NCI-H82 (cell line): Measurements from ENCODE around the gene SIN3A.

Experiments
- DNase-seq: peaks from one replicate; lab custom pipeline; 2025; lab: John Stamatoyannopoulos, UW

The SIN3A gene

DNA sequence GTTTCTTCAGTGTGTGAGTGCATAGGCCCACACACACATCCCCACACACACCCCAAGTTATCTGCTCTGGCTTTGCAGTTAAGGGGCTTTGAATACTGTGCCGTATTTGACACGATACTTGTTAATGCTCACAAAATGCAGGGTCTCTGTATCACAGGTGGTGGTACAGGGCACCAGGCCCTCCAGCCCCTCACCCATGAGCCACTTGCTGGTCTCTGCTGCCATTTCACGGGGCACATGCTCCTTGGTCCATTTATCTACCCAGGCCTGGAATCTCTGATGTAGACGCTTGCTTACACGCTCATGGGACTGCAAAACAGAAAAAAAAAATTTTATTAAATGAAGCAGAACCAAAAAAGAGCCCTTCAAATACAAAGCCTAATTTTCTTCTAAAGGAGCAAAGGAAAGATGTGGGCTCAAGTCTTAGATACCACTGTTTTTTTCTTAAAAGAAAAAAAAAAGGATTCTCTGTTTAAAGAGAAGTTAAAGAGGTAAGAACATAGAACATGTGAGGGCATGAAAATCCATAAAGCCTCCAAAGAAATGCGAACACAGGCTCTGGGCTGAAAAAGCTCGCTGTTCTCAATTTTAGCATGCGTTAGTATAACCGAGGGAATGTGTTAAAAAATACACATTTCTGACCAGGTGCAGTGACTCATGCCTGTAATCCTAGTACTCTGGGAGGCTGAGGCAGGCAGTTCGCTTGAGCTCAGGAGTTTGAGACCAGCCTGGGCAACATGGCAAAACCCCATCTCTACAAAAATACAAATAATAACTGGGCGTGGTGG lies 79.4 kb downstream of the SIN3A start:
- DNase-seq = no peak

DNA sequence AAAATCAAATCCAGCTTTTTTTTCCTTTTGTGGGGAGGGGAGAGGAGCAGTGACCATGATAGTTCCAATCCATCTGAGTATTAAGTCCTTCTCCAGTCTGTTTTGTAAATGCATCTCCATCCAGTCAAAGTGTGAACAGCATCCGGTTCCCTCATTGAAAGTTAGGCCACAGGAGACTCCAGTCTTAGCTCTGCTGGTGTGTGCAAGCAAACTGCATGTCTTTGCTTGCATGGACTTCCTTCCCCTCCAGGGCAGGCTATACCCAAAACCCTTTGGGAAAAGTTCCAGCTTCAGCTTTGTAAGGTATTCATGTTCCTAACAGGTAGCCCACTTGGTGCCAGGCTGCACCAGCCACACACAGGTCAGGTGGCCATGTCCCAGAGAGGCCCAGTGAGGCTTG lies 80.0 kb downstream of the SIN3A start:
- no peak for DNase-seq

DNA sequence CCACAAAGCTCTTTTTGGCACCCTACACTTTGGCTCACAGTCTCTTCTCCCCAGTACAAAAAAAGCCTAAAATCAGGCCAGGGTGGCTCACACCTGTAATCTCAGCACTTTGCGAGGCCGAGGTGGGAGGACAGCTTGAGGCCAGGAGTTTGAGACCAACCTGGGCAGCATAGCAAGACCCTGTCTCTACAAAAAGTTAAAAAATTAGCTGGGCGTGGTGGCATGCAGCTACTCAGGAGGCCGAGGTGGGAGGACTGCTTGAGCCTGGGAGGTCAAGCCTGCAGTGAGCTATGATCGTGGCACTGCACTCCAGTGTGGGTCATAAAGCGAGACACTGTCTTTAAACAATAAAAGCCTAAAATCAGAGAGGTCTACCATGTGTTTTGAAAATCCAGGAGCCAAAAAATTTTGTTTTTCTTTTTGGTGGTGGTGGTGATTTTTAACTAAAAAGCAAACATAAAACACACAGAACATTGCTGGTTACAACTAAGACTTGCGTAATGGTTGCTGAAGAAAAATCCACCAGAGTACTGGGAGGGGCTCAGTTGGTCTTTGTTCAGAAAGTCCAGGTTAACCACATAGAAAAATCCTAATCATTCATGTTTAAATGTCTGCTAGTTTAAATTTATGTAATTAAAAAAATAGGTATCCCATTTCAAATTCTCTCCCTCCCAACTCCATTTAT lies 81.5 kb downstream of the SIN3A start:
- DNase-seq = no peak

DNA sequence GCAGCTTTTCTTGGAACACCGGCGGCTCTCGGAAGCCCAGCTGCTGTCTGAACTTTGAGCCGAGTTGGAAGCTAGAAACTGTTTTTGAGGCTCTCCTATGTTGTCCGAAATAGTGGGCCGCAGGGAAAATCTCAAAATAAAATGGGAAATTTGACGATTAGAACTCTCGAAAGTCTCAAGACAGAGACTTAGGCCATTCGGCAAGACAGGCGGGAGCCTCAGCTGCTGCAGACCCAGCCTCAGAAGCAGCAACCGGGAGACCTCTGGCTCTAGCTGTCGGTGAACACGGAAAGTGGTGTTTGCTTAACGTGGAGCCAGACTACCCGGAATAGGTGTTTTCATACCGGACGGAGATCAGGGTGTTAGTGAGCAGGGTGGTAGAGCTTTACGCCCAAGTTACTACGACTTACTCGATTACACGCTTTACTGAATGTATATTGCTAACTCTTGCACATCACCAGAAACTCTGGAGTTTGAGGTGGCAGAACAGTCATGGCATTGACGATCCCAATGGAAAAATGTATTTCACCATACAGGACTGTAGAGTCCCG lies 82.7 kb downstream of the SIN3A start:
- peak; percentile 55 for DNase-seq

DNA sequence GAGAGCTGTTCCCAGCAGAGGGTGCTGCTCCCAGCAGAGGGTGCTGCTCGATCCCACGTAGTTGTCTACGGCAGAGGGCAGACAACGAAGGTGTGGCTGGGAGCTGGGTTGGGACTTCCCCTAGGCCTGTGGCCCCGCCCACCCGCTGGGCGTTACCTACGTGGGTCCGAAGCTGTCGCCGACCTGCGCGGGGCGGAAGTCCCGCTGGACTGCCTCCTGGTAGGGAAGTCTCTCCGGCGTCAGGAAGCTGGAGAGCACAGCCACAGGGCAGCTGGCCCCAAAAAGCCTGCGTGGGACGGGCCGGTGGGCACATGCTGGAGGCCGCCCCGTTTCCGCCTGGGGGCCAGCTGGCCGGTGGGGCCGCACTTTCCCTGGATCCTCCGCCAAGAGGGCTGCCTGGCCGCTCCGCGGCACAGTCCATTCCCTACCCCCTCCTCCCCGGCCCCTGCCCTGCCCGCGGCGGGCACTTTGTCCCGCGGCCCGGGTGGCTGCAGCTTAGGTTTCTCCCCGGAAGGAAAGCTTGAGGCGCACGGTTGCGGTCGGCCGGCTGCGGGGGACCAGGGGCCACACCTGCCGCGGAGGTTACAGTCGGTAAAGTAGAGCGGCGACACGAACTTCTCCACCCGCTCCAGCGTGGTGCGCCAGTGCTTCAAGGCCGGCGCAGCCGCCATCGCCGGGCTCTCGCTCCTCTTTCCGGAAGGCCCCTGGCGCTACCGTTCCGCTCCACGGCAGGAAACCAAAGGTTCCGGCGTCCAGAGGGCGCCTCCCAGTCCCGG lies 83.4 kb downstream of the SIN3A start, which contains the start of gene MAN2C1:
Gene MAN2C1 (minus strand): TSS at position 695 of the 776 bp plus-strand sequence. CDS start 24 bp downstream, at position 671.
- peak; percentile 99 for DNase-seq

DNA sequence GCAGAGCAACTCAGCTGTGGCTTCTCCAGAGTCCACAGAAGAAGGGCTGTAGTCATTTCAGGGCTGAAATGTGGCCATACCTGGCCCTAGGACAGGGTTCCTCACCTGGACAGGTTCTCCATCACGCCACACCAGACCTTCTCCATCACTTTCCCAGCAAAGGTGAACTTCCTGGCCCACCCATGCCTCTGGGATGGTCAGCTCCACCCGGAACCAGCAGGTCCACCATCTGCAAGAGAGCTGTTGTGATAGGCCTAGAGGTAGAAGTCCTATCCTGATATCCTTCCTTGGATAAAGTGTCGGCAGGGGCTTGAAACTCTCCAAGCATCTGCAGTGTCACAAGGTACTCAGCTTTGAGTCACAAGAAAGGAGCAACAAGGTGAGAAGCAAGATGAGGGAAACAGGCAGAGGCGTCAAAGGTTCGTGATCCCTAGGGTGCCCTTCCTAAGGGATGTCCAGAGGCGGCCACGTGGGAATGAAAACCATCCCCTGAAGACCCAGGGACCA lies 84.0 kb downstream of the SIN3A start:
- no peak for DNase-seq

DNA sequence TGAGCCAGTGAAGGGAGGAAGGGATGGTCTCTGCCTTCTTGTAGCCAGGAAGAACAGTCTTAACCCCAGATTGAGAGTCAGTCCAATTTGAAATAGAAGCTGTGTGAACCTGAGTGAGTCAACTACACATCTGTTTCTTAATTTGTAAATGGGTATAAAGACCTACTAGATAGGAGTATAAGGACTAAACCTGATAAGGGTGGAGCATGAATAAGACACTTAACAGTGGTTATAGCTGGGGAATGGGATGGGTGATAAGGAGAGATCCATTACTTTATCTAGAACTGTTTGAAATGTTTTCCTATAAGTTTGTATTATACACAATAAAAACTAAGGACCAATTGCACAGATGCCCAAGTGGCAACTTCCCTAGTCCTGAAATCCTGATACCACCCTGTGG lies 84.5 kb downstream of the SIN3A start:
- DNase-seq = no peak

DNA sequence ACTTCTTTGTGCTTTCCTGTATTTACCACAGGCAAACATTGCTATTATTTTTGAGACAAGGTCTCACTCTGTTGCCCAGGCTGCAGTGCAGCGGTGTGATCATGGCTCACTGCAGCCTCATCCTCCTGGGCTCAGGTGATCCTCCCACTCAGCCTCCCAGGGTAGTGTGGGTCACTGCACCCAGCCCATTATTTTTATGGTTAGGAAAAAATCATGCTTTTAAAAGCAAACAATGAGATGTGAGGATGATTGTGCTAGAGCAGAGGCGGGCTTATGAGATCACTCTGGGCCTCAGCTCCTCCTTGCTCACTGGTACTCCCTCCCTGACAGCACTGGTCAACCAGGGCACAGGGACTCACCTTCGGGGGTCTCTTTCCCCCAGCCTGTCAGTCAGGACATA lies 85.3 kb downstream of the SIN3A start:
- no peak for DNase-seq

DNA sequence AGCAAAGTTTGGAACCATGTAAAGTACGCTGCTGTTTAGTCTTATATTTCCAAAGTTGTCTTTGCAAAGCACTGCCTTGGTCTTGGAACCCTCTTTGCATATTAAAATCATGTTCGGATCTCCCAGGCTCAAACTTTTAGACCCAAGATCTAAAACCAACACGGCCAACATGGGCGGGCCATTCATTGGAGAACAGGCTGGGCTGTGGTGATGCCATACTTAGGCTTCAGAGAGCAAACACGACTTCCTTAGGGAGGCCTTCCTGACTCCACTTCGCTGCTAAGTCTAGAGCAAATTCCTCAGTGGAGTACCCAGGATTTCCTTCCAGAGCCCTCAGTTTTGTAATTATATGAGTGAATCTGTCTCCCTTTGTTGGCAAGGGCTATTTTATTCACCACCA lies 86.6 kb downstream of the SIN3A start:
- DNase-seq = no peak

DNA sequence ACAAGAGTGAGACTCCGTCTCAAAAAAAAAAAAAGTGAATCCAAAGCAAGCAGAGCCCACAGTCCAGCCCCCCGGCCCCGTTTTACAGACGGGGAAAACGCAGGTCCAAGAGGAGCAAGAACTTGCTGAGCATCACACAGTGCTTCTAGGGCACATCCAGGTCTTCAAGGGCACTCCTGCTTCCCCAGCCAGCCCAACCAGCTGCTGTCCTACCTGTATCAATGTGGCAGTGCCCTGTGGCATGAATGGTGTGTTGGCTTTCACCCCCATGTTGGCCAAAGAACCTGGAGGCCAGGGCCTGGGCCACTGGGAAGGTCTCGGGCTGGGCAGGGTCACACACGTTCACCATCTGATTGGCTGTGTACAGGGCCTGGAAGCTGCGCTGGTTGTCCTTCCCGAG lies 87.7 kb downstream of the SIN3A start:
- DNase-seq = no peak

DNA sequence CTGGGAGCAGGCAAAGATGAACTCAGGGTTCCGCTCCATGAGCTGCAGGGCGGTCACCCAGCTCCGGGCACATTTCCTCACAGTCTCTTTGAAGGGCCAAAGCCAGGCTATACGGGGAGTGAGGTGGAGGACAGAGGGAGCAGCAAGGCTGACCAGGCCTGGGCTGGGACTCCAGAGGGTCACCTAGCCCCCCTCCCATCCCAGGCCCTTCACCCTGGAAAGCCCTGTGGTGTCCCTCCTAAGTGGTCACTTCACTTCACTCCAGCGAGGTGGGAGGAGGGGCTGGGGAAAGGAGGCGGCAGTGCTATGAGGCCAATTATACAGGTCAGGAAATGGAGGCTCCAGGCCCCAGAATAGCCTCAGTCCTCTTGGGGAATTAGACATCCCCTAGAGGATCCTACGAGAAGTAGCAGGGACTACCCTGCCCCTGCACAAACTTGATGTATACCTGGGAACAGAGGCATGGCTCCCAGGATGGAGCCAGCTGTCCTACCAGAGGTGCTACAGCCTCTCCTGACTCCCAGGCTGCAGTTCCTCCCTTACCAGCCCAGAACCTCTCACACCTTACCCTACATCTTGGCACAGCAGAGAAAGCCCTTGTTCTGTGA lies 88.7 kb downstream of the SIN3A start:
- DNase-seq = no peak

DNA sequence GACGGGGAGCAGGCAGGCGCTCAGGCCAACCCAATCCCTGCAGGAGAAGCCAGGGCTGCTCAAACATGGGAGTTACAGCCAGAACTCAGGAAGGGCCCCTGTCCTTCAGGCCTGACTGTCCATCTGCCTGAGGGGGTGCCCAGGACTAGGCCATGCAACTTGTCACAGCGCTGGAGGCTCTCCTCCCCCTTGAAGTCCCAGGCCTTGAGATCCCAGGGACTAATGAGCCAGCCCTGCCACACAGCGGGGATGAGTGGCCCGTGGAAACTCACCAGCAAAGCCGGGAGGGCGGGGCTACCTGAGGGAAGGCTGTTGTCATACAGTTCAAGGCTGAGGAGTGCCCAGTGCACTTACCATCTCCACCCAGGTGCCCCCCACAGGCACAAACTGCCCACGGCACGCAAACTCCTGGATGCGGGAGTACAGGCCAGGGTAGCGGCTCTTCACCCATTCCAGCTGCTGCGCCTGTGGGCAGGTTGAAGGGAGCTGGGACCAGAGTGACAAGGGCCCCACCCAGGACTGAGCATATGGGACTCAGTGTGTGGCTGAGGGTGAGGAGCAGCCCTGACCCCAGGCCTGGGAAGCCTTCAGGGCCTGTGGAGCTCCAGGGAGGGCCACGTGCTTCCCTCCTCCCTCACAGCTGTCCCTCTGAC lies 89.4 kb downstream of the SIN3A start:
- no peak for DNase-seq

DNA sequence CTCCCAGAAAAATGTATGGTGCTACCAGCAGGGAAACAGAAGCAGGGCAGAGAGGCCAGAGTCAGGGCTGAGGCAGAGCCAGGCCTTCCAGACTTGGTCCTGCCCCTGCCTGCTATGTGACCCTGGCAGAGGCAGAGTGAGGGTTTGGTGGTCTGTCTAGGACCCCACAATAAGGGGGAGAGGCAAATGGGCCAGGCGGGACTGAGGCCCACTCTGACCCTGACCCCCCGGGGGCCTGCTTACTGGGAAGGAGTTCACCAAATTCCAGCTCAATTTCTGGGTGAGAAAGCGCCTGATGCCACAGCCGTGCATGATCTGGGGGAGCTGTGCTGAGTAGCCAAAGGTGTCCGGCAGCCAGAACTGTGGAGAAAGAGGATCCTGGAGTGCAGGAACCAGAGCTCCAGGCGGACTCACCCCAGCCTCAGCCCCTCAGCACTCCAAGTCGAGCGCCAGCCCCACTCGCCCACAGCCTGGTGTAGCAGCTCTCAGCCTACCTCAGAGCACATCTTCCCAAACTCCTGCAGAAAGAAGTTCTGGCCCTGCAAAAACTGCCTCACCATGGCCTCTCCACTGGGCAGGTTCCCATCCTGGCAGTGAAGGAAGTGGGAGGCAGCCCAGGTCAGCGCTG lies 90.0 kb downstream of the SIN3A start:
- no peak for DNase-seq

DNA sequence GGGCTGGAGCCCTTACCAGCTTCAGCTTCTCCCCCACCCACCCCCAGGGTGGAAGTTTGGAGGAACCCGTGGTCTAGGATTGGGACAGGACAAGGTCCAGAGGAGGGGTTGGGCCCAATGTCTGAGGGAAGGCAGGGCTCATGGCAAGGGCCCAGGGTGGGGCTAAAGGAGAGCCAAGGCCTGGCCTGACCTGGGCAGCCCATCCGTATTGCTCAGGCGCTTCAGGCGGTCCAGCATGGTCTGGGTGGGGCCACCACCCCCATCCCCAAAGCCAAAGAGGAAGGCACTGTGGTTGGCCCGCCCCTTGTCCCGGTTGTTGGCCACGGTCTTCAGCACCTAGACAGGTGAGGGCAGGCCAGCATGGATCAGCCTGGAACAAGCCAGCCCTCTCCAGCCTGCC lies 90.6 kb downstream of the SIN3A start:
- no peak for DNase-seq

DNA sequence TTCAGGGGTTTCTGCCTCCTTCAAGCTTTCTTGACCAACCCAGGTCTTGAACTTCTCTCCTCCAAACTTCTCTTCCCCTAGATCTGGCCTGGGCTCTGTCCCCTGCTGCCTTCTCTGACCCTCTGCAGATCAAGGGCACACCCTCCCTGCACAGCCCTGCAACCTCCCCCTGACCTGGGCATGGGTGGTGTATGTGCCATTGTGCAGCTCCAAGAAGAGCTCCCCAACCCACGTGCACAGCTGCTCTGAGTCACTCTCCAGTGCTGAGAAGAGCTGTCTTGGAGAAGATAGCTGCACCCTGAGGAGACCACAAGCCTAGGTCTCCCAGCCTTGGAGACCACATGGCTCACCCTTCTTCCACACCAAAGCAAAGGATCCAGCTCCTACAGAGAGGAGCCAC lies 91.1 kb downstream of the SIN3A start:
- DNase-seq = no peak

DNA sequence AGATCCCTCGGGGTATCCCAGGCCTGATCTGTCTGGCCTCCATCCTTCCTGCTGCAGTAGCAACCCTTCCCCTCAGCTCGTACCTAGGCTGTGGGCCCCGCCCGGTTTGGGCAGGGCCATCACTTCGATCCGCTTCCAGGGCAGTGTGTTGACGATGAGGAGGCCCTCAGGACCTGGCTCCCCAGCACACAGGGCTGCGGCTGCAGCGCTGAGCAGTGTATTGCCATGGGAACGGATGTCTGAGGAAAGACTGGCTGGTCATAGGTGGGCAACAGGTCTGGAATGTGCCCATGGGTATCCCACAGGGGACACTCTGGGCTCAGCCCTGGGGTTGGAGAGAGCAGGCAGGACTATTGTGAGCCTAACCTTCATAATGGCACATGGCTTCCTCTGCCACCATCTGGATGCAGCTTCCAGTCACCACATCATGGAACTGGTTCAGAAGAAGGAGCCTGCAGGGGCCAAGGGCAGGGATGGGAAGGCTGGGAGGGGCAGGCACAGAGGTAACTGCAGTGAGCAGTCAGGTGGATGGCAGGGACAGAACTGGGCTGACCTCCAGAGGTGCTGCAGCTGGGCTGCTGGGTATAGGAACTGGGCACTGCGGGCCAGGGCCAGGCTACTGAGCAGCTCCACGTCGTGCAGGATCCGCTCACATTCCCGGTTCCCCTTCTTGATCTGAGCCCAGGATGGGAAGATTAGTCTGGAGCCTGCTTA lies 91.8 kb downstream of the SIN3A start:
- no peak for DNase-seq

DNA sequence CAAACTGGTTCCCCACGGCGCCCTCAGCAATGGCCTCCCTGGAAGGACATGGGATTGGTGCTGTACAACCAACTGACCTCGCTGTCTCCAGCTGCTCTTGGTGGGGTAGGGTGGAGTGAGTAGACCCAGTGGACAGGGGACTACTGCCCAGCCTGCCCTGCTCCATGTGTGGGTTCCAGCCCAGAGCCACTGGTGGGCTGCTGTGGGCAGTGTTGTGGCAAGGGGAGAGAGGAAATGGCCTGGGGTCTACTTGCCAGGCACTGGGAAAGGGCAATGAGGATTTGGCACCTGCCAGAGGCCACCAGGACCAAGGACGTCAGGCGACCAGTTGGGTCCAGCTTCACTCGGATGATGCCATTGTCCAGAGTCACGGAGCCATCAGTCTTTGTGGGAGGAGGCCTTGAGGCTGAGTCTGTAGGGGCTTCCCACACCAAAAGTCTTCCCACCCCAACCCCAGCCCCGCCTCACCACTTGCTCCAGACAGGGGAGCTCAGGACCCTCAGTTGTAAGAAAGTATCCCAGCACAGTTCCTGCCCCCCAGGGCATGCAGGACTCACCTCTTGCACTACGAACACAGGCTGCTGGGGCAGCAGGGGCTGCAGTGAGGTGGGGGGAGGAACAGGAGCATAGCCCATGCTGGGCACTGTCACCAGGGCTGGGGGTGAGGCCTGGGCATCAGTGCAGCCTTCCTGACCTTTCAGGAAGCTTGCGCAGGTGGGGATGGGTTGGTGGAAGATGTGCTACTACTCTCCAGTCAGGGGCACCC lies 92.5 kb downstream of the SIN3A start:
- DNase-seq = no peak

DNA sequence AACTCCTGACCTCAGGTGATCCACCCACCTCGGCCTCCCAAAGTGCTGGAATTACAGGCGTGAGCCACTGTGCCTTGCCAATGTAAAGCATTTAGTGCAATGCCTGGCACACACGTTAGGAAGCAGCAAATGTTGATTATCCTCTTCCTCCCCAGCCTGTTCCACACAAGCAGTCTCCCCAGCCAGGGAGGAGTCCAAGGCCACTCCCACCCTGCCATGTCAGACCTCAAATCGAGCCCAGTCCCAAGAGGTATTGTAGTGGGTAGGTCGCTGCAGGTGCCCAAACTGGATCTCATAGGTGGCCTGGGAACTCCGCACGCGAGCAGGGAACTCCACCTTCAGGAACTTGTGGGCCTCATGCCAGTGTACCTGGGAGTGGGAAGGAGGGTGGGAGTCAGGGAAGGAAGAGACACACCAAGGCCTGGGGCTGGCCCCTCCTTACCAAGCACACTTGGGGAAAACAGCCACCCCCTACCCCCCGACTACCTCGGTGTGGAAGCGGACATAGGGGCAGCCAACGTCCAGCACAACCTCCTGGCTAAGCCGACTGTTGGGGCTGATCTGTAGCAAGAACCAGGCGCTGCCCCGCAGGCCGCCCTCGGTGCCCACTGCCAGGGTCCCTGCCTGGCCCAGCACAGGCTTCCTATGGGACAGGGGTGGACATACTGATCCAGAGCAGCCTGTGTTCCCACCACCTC lies 93.4 kb downstream of the SIN3A start:
- DNase-seq = no peak

DNA sequence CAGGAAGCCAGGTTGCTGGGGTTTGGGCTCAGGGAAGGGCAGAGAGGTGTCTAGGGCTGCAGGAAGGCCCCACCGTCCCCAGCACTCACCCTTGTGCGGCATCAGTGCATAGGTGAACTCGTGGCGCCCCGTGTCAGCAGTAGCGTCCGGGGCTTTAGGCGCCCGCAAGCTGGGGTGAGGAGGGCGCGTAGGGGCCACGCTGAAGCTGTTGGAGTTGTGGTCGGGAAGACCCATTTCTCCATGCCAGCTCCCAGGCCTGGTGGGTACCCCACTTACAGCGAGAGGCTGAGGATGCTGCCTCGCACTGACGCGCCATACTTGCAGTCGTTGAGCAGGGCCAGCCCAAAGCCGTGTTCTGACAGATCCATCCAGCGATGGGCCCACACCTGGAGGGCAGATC lies 95.0 kb downstream of the SIN3A start:
- DNase-seq = no peak
